Measurements from ENCODE around the gene CBLN1. TPM values are rescaled to one million over a fixed set of nuclear protein-coding genes. Genes with fewer than 3 reads are reported as not detected.

Gene CBLN1
- total RNA-seq, 1 experiment from 2014 or later: 5.6 TPM

- H3K27me3 Mint-ChIP-seq (ENCODE audit: low read depth): peaks cover 93% of the 10 kb centered on the region
- no peak overlapping the region; a peak in 1 of 7 replicates for H3K27ac Mint-ChIP-seq
- no peaks in the 10 kb centered on the region for H3K79me2 ChIP-seq (ENCODE audit: insufficient read depth, low read length)
- no peak overlapping the region for H2BK5ac ChIP-seq (ENCODE audit: insufficient read length, low read length)
- no peak overlapping the region for H4K5ac ChIP-seq (ENCODE audit: insufficient read length, low read depth, low read length)
- H3K4me1 Mint-ChIP-seq: peaks cover 47 to 73% of the 10 kb centered on the region in 2 experiments
- no peak overlapping the region for H3K27ac ChIP-seq (ENCODE audit: insufficient read length, low read depth, low read length)
- H2BK15ac ChIP-seq (ENCODE audit: low read depth, low read length): no peak overlapping the region
- H3K9me3 ChIP-seq (ENCODE audit: control insufficient read depth, low read depth, low read length): no peaks in the 10 kb centered on the region
- H2BK120ac ChIP-seq (ENCODE audit: low read depth, low read length, poor library complexity, severe bottlenecking): no peak overlapping the region
- peak overlapping the region in 1 of 2 experiments; percentile 76; a peak in 4 of 5 replicates for H3K4me3 Mint-ChIP-seq
- H3T11ph ChIP-seq (ENCODE audit: low read length): no peak overlapping the region
- peaks cover 85% of the 10 kb centered on the region for H3K27me3 ChIP-seq (ENCODE audit: insufficient read depth, low read length)
- peak overlapping the region; percentile 54 for H3K4me2 ChIP-seq (ENCODE audit: insufficient read depth, insufficient read length, low read length)
- no peak overlapping the region for H2AK5ac ChIP-seq (ENCODE audit: insufficient read length, low read length)
- no peak overlapping the region for H2BK20ac ChIP-seq (ENCODE audit: low read depth, low read length, poor library complexity, severe bottlenecking)
- peaks cover 2 to 6% of the 10 kb centered on the region in 2 experiments; a peak in 4 of 5 replicates for H3K9me3 Mint-ChIP-seq
- no peak overlapping the region for H3K9ac ChIP-seq (ENCODE audit: extremely low read depth, insufficient read length, low read length)
- H2BK12ac ChIP-seq (ENCODE audit: insufficient read length, low read depth, low read length): no peak overlapping the region
- no peaks in the 10 kb centered on the region; a peak in 2 of 7 replicates for H3K36me3 Mint-ChIP-seq (ENCODE audit: insufficient read depth in 1 of 3, low read depth in 3 of 3)
- H2AFZ ChIP-seq (ENCODE audit: low read length): no peak overlapping the region
- H4K91ac ChIP-seq (ENCODE audit: insufficient read length, low read depth, low read length): no peak overlapping the region
- H3K4ac ChIP-seq (ENCODE audit: low read depth, low read length): no peak overlapping the region
- no peaks in the 10 kb centered on the region for H3K79me1 ChIP-seq (ENCODE audit: insufficient read depth, low read depth, low read length, poor library complexity, severe bottlenecking)
- H3K18ac ChIP-seq (ENCODE audit: insufficient read length, low read depth, low read length): no peak overlapping the region
- DNase-seq: no peak
- H3K23me2 ChIP-seq (ENCODE audit: insufficient read length, low read depth, low read length, poor library complexity, severe bottlenecking): peaks cover 22% of the 10 kb centered on the region
- H3K14ac ChIP-seq (ENCODE audit: insufficient read depth, low read length): no peak overlapping the region
- H4K8ac ChIP-seq (replicated peaks; ENCODE audit: insufficient read length, low read depth, low read length): no peak overlapping the region
- WGBS (ENCODE audit: extremely low coverage, insufficient read length, low lambda C conversion rate): no CpG with 5 or more reads among the region's 49 CpGs
- H3K4me1 ChIP-seq (ENCODE audit: insufficient read depth, low read length): 0 out of 2 replicates have a peak, but pooled peaks cover 5% of the 10 kb centered on the region
- no peak for TF ChIP-seq CTCF (conservative IDR thresholded peaks at IDR 0.05)
- H4K20me1 ChIP-seq (ENCODE audit: control insufficient read depth, insufficient read depth, insufficient read length): no peaks in the 10 kb centered on the region
- H3K23ac ChIP-seq (ENCODE audit: insufficient read length, low read depth, low read length): no peak overlapping the region
- H3K56ac ChIP-seq (ENCODE audit: insufficient read length, low read depth, low read length): no peak overlapping the region
These were observed 3.7 kb downstream of the CBLN1 start for GRCh38 chr16:49277766-49278566.

Data from H9 (cell line).